Hepatocyte (in vitro differentiated cells): ENCODE results near the gene PCSK6. TPM values are rescaled to one million over a fixed set of nuclear protein-coding genes. Genes with fewer than 3 reads are reported as not detected.
A peak's percentile ranks its signal among the peaks of the same experiment; 100 is the strongest.
"Not testable (repeated sequence)": the region's sequence is repeated elsewhere in the genome, so short reads cannot be mapped to it uniquely, and the experiment has no call there.

Source experiments
- DNase-seq: peaks from one replicate; pipeline ENCODE4 v3.0.0-alpha.2; 2016; ENCODE audit warnings: low spot score
- H2AFZ ChIP-seq: fragments of 200-600 bp; sonication (generic); 2 replicates; pipeline ENCODE4 v1.6.0; 2016; ENCODE audit warnings: antibody characterized with exemption, mild to moderate bottlenecking
- H3K27ac ChIP-seq: fragments of 200-600 bp; sonication (generic); 2 replicates; pipeline ENCODE4 v1.5.1; 2016; ENCODE audit warnings: mild to moderate bottlenecking
- H3K27me3 ChIP-seq: fragments of 200-600 bp; sonication (generic); 2 replicates; pipeline ENCODE4 v1.6.1; 2016
- H3K36me3 ChIP-seq: fragments of 200-600 bp; sonication (generic); replicated peaks from 2 replicates; pipeline ENCODE4 v1.5.1; 2016; ENCODE audit warnings: low read depth; ENCODE audit not compliant: insufficient read depth
- H3K4me1 ChIP-seq: fragments of 200-600 bp; sonication (generic); 2 replicates; pipeline ENCODE4 v1.5.1; 2016; ENCODE audit warnings: mild to moderate bottlenecking, moderate library complexity; ENCODE audit not compliant: insufficient read depth
- H3K4me2 ChIP-seq: fragments of 200-600 bp; sonication (generic); 2 replicates; pipeline ENCODE4 v1.6.0; 2016
- H3K4me3 ChIP-seq: fragments of 200-600 bp; sonication (generic); 2 replicates; pipeline ENCODE4 v1.5.1; 2016; ENCODE audit warnings: mild to moderate bottlenecking
- H3K79me2 ChIP-seq: fragments of 200-600 bp; sonication (generic); 2 replicates; pipeline ENCODE4 v1.6.0; 2017; ENCODE audit warnings: mild to moderate bottlenecking
- H3K9me2 ChIP-seq: fragments of 200-600 bp; sonication (generic); replicated peaks from 2 replicates; pipeline ENCODE4 v1.6.0; 2017; ENCODE audit warnings: mild to moderate bottlenecking; ENCODE audit not compliant: insufficient read depth
- H3K9me3 ChIP-seq: fragments of 200-600 bp; sonication (generic); 2 replicates; pipeline ENCODE4 v1.5.1; 2016; ENCODE audit warnings: low read depth, mild to moderate bottlenecking
- H4K20me1 ChIP-seq: fragments of 200-600 bp; sonication (generic); 2 replicates; pipeline ENCODE4 v1.6.0; 2016; ENCODE audit warnings: mild to moderate bottlenecking; ENCODE audit not compliant: insufficient read depth, poor library complexity, severe bottlenecking
- CTCF ChIP-seq: fragments of 200-600 bp; sonication (generic); IDR thresholded peaks from 2 replicates; pipeline ENCODE4 v1.5.1; 2016; ENCODE audit warnings: antibody characterized with exemption, mild to moderate bottlenecking; ENCODE audit not compliant: poor library complexity
- EZH2 ChIP-seq: fragments of 200-600 bp; sonication (generic); IDR thresholded peaks from 2 replicates; pipeline ENCODE4 v1.6.1; 2016; ENCODE audit warnings: antibody characterized with exemption, mild to moderate bottlenecking, borderline replicate concordance
- EZH2phosphoT487 ChIP-seq: fragments of 200-600 bp; sonication (generic); IDR thresholded peaks from one replicate; pipeline ENCODE4 v1.6.1; 2018; ENCODE audit warnings: antibody characterized with exemption, mild to moderate bottlenecking, low read depth, moderate library complexity; ENCODE audit not compliant: unreplicated experiment, severe bottlenecking
- whole genome bisulfite sequencing: methylation state at CpG from one replicate; pipeline ENCODE4 v1.1.6; 2016; ENCODE audit warnings: low lambda C conversion rate; ENCODE audit errors: missing lambda C conversion rate; 5-methylcytosine and 5-hydroxymethylcytosine counted together
- polyA plus RNA-seq: library from polyadenylated mRNA; unstranded; fragments of >200 nt; fragmentation: Nextera tagmentation; extraction: Ambion mirVana; gene quantifications from 2 replicates; pipeline ENCODE4 v1.2.1, GENCODE V29; 2016
- total RNA-seq: library from RNA; depleted of rRNA; stranded (reverse); fragments of >200 nt; gene quantifications from 2 replicates; pipeline ENCODE4 v1.2.3, GENCODE V29; 2014

PCSK6 gene
- total and polyA plus RNA-seq, 2 experiments from 2014 or later, result 31.7 to 40.5 TPM

DNA sequence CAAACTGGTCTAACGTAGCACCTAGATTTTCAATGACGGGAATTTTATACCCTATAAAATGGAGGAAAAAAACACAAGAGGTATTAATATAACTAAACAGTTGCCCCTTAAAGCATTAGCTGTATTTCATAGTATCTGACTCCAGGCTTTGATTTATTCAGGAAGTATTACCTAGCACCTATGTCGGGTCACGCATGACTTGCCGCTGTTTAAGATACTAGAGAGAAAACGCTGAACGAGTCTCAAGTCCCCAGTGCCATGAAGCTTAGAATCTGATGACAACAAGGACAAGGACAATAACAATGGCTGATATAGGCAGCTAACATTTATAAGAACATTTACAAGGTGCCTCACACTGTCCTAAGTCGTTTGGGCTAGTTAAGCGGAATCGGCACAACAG is 196.4 kb downstream of the PCSK6 start:
- H3K27ac ChIP-seq, result peak overlapping the region; percentile 98
- peaks cover 74% of the 10 kb centered on the region for H3K79me2 ChIP-seq
- 76% methylated on average over 10 of the region's 10 CpGs for WGBS
- no peaks in the 10 kb centered on the region for H3K9me3 ChIP-seq
- TF ChIP-seq CTCF, result no peak
- no peak for TF ChIP-seq EZH2
- no peak for TF ChIP-seq EZH2phosphoT487
- peak overlapping the region; percentile 79 for H3K4me3 ChIP-seq
- H3K4me1 ChIP-seq, result peaks cover 21% of the 10 kb centered on the region
- H3K27me3 ChIP-seq, result no peaks in the 10 kb centered on the region
- no peak overlapping the region for H2AFZ ChIP-seq
- peaks cover 28% of the 10 kb centered on the region for H4K20me1 ChIP-seq
- DNase-seq, result no peak
- no peaks in the 10 kb centered on the region for H3K36me3 ChIP-seq
- no peaks in the 10 kb centered on the region for H3K9me2 ChIP-seq
- peak overlapping the region; percentile 93 for H3K4me2 ChIP-seq

DNA sequence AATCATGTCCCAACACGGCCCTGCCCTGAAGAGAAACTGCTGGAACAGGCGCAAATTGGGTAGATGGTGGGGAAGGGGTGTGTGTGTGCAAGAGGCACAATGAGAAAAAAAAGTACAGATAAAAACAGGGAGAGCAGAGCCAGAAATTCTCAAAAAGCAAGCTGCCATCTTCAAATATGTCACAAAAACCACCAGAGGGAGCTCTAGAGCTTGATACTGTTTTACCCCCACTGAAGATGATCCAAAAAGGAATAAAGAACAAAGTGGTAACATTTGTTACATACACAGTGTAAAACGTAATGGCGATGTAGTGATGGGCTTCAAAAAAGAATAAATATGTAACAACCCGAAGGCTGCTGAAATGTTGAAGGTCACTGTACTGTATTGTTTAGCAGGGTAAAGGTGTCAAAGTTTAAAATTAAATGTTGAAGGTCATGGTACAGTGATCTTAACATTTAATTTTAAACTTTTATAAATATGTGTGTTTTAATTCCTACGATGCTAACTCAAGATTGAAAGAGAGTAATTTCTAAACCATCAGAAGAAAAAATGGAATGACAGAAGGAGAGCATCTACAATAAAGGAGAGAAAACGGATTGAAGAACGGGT is 200.5 kb downstream of the PCSK6 start:
- H3K27ac ChIP-seq, result no peak overlapping the region
- peak; percentile 72 for DNase-seq
- peaks cover 28% of the 10 kb centered on the region for H4K20me1 ChIP-seq
- WGBS, result 89% methylated on average over 8 of the region's 8 CpGs
- no peak overlapping the region for H3K4me3 ChIP-seq
- H3K27me3 ChIP-seq, result no peaks in the 10 kb centered on the region
- no peak overlapping the region for H3K4me2 ChIP-seq
- H3K4me1 ChIP-seq, result peaks cover 8% of the 10 kb centered on the region
- H3K36me3 ChIP-seq, result no peaks in the 10 kb centered on the region
- TF ChIP-seq EZH2phosphoT487, result no peak
- TF ChIP-seq EZH2, result no peak
- peak; percentile 57 for TF ChIP-seq CTCF
- H2AFZ ChIP-seq, result no peak overlapping the region
- H3K9me3 ChIP-seq, result no peaks in the 10 kb centered on the region
- H3K79me2 ChIP-seq, result peaks cover 85% of the 10 kb centered on the region
- H3K9me2 ChIP-seq, result no peaks in the 10 kb centered on the region

- 96% methylated on average over 6 of the region's 6 CpGs for WGBS
- Histone ChIP-seq H4K20me1 (peaks cover 13% of the 10 kb centered on the region), H3K79me2 (peaks cover 68% of the 10 kb centered on the region)
- H3K27me3 ChIP-seq, H3K4me3 ChIP-seq, H2AFZ ChIP-seq, H3K9me3 ChIP-seq, DNase-seq, H3K4me1 ChIP-seq, H3K4me2 ChIP-seq, H3K27ac ChIP-seq, H3K36me3 ChIP-seq, H3K9me2 ChIP-seq: not testable (repeated sequence)
These were observed 202.2 kb downstream of the PCSK6 start for GRCh38 chr15:101287342-101287741.

GRCh38 chr15:101286471-101287114 is 202.9 kb downstream of the PCSK6 start:
- 96% methylated on average over 9 of the region's 9 CpGs for WGBS
- Histone ChIP-seq H3K9me3 (no peaks in the 10 kb centered on the region), H4K20me1 (peaks cover 5% of the 10 kb centered on the region), H3K9me2 (no peaks in the 10 kb centered on the region), H3K36me3 (no peaks in the 10 kb centered on the region), H2AFZ (no peak overlapping the region), H3K27me3 (no peaks in the 10 kb centered on the region), H3K27ac (no peak overlapping the region), H3K4me3 (no peak overlapping the region), H3K4me1 (no peaks in the 10 kb centered on the region), H3K4me2 (no peak overlapping the region), H3K79me2 (peaks cover 60% of the 10 kb centered on the region)
- no peak for TF ChIP-seq CTCF
- DNase-seq, result no peak
